LNCAP (cell line): ENCODE results near the gene CHMP4A.

ENCODE experiments used
- CTCF ChIP-seq: fragments of 450-650 bp; IDR thresholded peaks from 2 replicates; pipeline ENCODE4 v1.5.1; 2017; ENCODE audit warnings: mild to moderate bottlenecking

CHMP4A gene

GRCh38 chr14:24235804-24236688, 22.8 kb upstream of the CHMP4A start:
- TF ChIP-seq CTCF, result no peak

GRCh38 chr14:24234095-24235005, 21.1 kb upstream of the CHMP4A start:
- TF ChIP-seq CTCF, result no peak

GRCh38 chr14:24233538-24233866, 20.2 kb upstream of the CHMP4A start:
- no peak for TF ChIP-seq CTCF

GRCh38 chr14:24232645-24233537, 19.6 kb upstream of the CHMP4A start, which contains the start of gene GMPR2:
Gene GMPR2 (plus strand): TSS chr14:24232929. CDS start chr14:24233254, 325 bp downstream.
- TF ChIP-seq CTCF, result no peak

- no peak for TF ChIP-seq CTCF
Observed at GRCh38 chr14:24232121-24232644, 18.9 kb upstream of the CHMP4A start, which contains the start of gene NEDD8. Gene NEDD8 (minus strand): TSS chr14:24232367. CDS start chr14:24232267, 100 bp downstream.

GRCh38 chr14:24231263-24232120, 18.2 kb upstream of the CHMP4A start:
- no peak for TF ChIP-seq CTCF
